H1 (cell line): ENCODE data around the gene MAML3. TPM values are rescaled to one million over a fixed set of nuclear protein-coding genes. Genes with fewer than 3 reads are reported as not detected.

Experiments used
- CTCF ChIA-PET: fragments of 300-600 bp; sonication (Branson Sonifier 250); formaldehyde crosslinking; loops from one replicate; lab custom pipeline; 2021; ENCODE audit not compliant: partially characterized antibody; lab: Charles Lee
- POLR2A ChIA-PET: fragments of 300-600 bp; sonication (Branson Sonifier 250); formaldehyde crosslinking; loops from one replicate; lab custom pipeline; 2021; ENCODE audit warnings: inconsistent platforms; ENCODE audit not compliant: partially characterized antibody; lab: Charles Lee
- DNase-seq, 2 experiments: peaks; one replicate each; pipeline versions ENCODE4 v3.0.0 to v3.0.0-alpha.2; 2010 to 2022; ENCODE audit warnings: low spot score in 2 of 2, low read depth in 1 of 2, mixed read lengths in 1 of 2
- FAIRE-seq: peaks from 2 replicates; lab custom pipeline; 2011; peaks lifted over from hg19 to GRCh38; lab: Jason Lieb, UNC
- H2AFZ ChIP-seq: 2 replicates; pipeline ENCODE4 v1.8.1; 2012; ENCODE audit warnings: low read length, inconsistent platforms
- H2AK5ac ChIP-seq: 2 replicates; pipeline ENCODE4 v1.6.1; 2013; ENCODE audit warnings: low read depth, low read length
- H2BK120ac ChIP-seq: replicated peaks from 2 replicates; pipeline ENCODE3; 2013; ENCODE audit warnings: low read depth, low read length, inconsistent platforms
- H2BK12ac ChIP-seq: 2 replicates; pipeline ENCODE4 v1.6.1; 2013; ENCODE audit warnings: low read depth, low read length
- H2BK15ac ChIP-seq: 2 replicates; pipeline ENCODE4 v1.6.1; 2013; ENCODE audit warnings: low read length
- H2BK20ac ChIP-seq: 2 replicates; pipeline ENCODE4 v1.6.1; 2013; ENCODE audit warnings: low read length
- H2BK5ac ChIP-seq: 2 replicates; pipeline ENCODE4 v1.6.1; 2013; ENCODE audit warnings: low read depth, low read length
- H3K14ac ChIP-seq: 2 replicates; pipeline ENCODE4 v1.6.1; 2013; ENCODE audit warnings: inconsistent platforms; ENCODE audit not compliant: insufficient read length
- H3K18ac ChIP-seq: 2 replicates; pipeline ENCODE4 v1.6.1; 2013; ENCODE audit warnings: low read length; ENCODE audit errors: extremely low read depth
- H3K23ac ChIP-seq: 2 replicates; pipeline ENCODE4 v1.6.1; 2013; ENCODE audit warnings: inconsistent platforms; ENCODE audit not compliant: insufficient read length
- H3K23me2 ChIP-seq: 2 replicates; pipeline ENCODE4 v1.6.1; 2013; ENCODE audit warnings: low read depth, low read length
- H3K27ac ChIP-seq: 2 replicates; pipeline ENCODE4 v1.6.1; 2011; ENCODE audit warnings: low read depth, low read length, inconsistent platforms
- H3K27me3 ChIP-seq, 4 experiments: replicated peaks in 1 of 4; 1 replicate in 1 of 4; 2 replicates in 3 of 4; pipeline versions ENCODE4 v1.6.1 to v1.8.1; 2011 to 2013; ENCODE audit warnings: low read length in 3 of 4, mild to moderate bottlenecking in 3 of 4, inconsistent platforms in 2 of 4, mixed read lengths in 2 of 4, moderate library complexity in 1 of 4; ENCODE audit not compliant: control insufficient read depth in 3 of 4, insufficient read depth in 3 of 4; ENCODE audit errors: extremely low read depth in 1 of 4
- H3K36me3 ChIP-seq, 4 experiments: 2 replicates each; pipeline versions ENCODE4 v1.6.1 to v1.8.1; 2011 to 2013; ENCODE audit warnings: mild to moderate bottlenecking in 4 of 4, low read length in 3 of 4, moderate library complexity in 2 of 4, control low read depth in 1 of 4, inconsistent platforms in 1 of 4; ENCODE audit not compliant: insufficient read depth in 4 of 4, control insufficient read depth in 2 of 4
- H3K4ac ChIP-seq: replicated peaks from 2 replicates; pipeline ENCODE3; 2013; ENCODE audit warnings: low read length, low read depth, mixed read lengths, inconsistent platforms; ENCODE audit not compliant: insufficient read length
- H3K4me1 ChIP-seq, 4 experiments: replicated peaks in 1 of 4; 1 replicate in 1 of 4; 2 replicates in 3 of 4; pipeline versions ENCODE4 v1.6.1 to v1.8.1; 2011 to 2013; ENCODE audit warnings: low read length in 3 of 4, inconsistent platforms in 2 of 4, mixed read lengths in 1 of 4; ENCODE audit not compliant: insufficient read depth in 4 of 4, control insufficient read depth in 3 of 4
- H3K4me2 ChIP-seq, 2 experiments: 2 replicates each; pipeline versions ENCODE4 v1.6.1 to v1.8.1; 2011 to 2013; ENCODE audit warnings: low read depth in 2 of 2, low read length in 2 of 2, control low read depth in 1 of 2, inconsistent platforms in 1 of 2, mild to moderate bottlenecking in 1 of 2; ENCODE audit not compliant: insufficient read depth in 1 of 2
- H3K4me3 ChIP-seq, 4 experiments: fragments of 200-600, 300-600 bp in 1 of 4; sonication (generic), shearing (Covaris generic), sonication (Bioruptor Twin) in 1 of 4; 2 replicates each; pipeline versions ENCODE4 v1.5.1 to v1.8.1; 2011 to 2016; ENCODE audit warnings: low read length in 4 of 4, low read depth in 3 of 4, control low read depth in 2 of 4, inconsistent platforms in 2 of 4, mild to moderate bottlenecking in 2 of 4, mixed read lengths in 1 of 4, moderate library complexity in 1 of 4; ENCODE audit not compliant: insufficient read depth in 2 of 4; ENCODE audit errors: extremely low read depth in 1 of 4
- H3K56ac ChIP-seq: replicated peaks from 2 replicates; pipeline ENCODE3; 2013; ENCODE audit warnings: low read depth, mild to moderate bottlenecking, mixed read lengths, low read length, inconsistent platforms; ENCODE audit not compliant: insufficient read length
- H3K79me1 ChIP-seq: 2 replicates; pipeline ENCODE4 v1.6.1; 2013; ENCODE audit warnings: low read depth, low read length, control low read depth
- H3K79me2 ChIP-seq, 2 experiments: 2 replicates each; pipeline versions ENCODE4 v1.6.1 to v1.8.1; 2012 to 2013; ENCODE audit warnings: low read length in 2 of 2, mild to moderate bottlenecking in 2 of 2, inconsistent platforms in 1 of 2; ENCODE audit not compliant: insufficient read depth in 2 of 2, control insufficient read depth in 1 of 2
- H3K9ac ChIP-seq, 4 experiments: replicated peaks in 1 of 4; 1 replicate in 1 of 4; 2 replicates in 3 of 4; pipeline versions ENCODE4 v1.6.1 to v1.8.1; 2011 to 2013; ENCODE audit warnings: low read depth in 3 of 4, low read length in 3 of 4, control low read depth in 2 of 4, mild to moderate bottlenecking in 2 of 4, moderate library complexity in 2 of 4, inconsistent platforms in 1 of 4; ENCODE audit errors: extremely low read depth in 1 of 4
- H3K9me3 ChIP-seq, 2 experiments: 2 replicates each; pipeline versions ENCODE4 v1.6.1 to v1.8.1; 2012 to 2013; ENCODE audit warnings: mild to moderate bottlenecking in 2 of 2, moderate library complexity in 2 of 2, control low read depth in 1 of 2, inconsistent platforms in 1 of 2, low read depth in 1 of 2, low read length in 1 of 2, mixed read lengths in 1 of 2; ENCODE audit not compliant: insufficient read depth in 2 of 2
- H4K20me1 ChIP-seq, 2 experiments: replicated peaks in 1 of 2; 2 replicates each; pipeline versions ENCODE3 to v1.8.1; 2011 to 2013; ENCODE audit warnings: inconsistent platforms in 2 of 2, low read length in 2 of 2, mild to moderate bottlenecking in 1 of 2; ENCODE audit not compliant: insufficient read depth in 2 of 2, control insufficient read depth in 1 of 2
- H4K5ac ChIP-seq: 2 replicates; pipeline ENCODE4 v1.6.1; 2013; ENCODE audit warnings: low read length, low read depth, mixed read lengths, inconsistent platforms; ENCODE audit not compliant: insufficient read length
- H4K8ac ChIP-seq: 2 replicates; pipeline ENCODE4 v1.8.0; 2013; ENCODE audit warnings: mild to moderate bottlenecking, moderate library complexity, low read length, inconsistent platforms; ENCODE audit not compliant: insufficient read depth; ENCODE audit errors: extremely low read depth
- H4K91ac ChIP-seq: replicated peaks from 2 replicates; pipeline ENCODE3; 2013; ENCODE audit warnings: low read length, mixed read lengths, inconsistent platforms; ENCODE audit not compliant: insufficient read length
- ASH2L ChIP-seq: fragments of 200-600, 300-600 bp; sonication (generic); IDR thresholded peaks from one replicate; pipeline ENCODE4 v1.7.1; 2017; ENCODE audit warnings: low read length
- NRF1 ChIP-seq: IDR thresholded peaks from 2 replicates; pipeline ENCODE4 v1.6.1; 2011; ENCODE audit warnings: mild to moderate bottlenecking, low read depth, low read length, improper control_type of control experiment
- RNF2 ChIP-seq: fragments of 200-900, 300-1000 bp; sonication (generic); IDR thresholded peaks from 2 replicates; pipeline ENCODE4 v1.7.1; 2016; ENCODE audit warnings: borderline replicate concordance, low read depth, mild to moderate bottlenecking, antibody characterized with exemption, low read length; ENCODE audit not compliant: poor library complexity, severe bottlenecking; ENCODE audit errors: missing control alignments
- SIX5 ChIP-seq: IDR thresholded peaks from 2 replicates; pipeline ENCODE4 v1.6.1; 2011; ENCODE audit warnings: mild to moderate bottlenecking, low read depth, low read length
- SP1 ChIP-seq: IDR thresholded peaks from 2 replicates; pipeline ENCODE4 v1.6.1; 2011; ENCODE audit warnings: low read depth, low read length
- TEAD4 ChIP-seq: IDR thresholded peaks from 2 replicates; pipeline ENCODE4 v1.6.1; 2012; ENCODE audit warnings: low read depth, low read length, inconsistent platforms, mixed read lengths
- WGBS, 2 experiments: shearing (Covaris generic) in 1 of 2; methylation state at CpG; one replicate each; pipeline versions ENCODE4 v1.1.6 to v1.1.7; 2013 to 2015; ENCODE audit warnings: low lambda C conversion rate in 2 of 2, mixed read lengths in 2 of 2, inconsistent platforms in 1 of 2, low coverage in 1 of 2, missing lambda C conversion rate in 1 of 2; ENCODE audit not compliant: insufficient replicate concordance in 2 of 2, insufficient coverage in 1 of 2, insufficient read length in 1 of 2; ENCODE audit errors: extremely low coverage in 1 of 2, missing lambda C conversion rate in 1 of 2; 5-methylcytosine and 5-hydroxymethylcytosine counted together
- polyA plus RNA-seq, 7 experiments: library from polyadenylated mRNA; depleted of rRNA in 3 of 7; stranded (reverse) in 5 of 7; unstranded in 2 of 7; fragments of >200 nt in 5 of 7; fragments of 200-250 nt in 2 of 7; gene quantifications; 1 replicate in 5 of 7; 2 replicates in 1 of 7; 4 replicates in 1 of 7; pipeline versions ENCODE4 v1.2.1 to v1.2.3, GENCODE V29; 2011 to 2013; ENCODE audit warnings: missing spikeins in 2 of 7, mixed read lengths in 2 of 7
- total RNA-seq: library from RNA; stranded (reverse); fragmentation: NEBNext Ultra II Directional; extraction: Animal tissue kit (Norgen Biotek cat#: 25700); gene quantifications from 2 replicates; pipeline ENCODE4 v1.2.1, GENCODE V29; 2021

MAML3 gene
- total and polyA plus RNA-seq, 2 of the 8 experiments (the other 6 are each of a cell fraction or from before 2014, with no cell fraction given) = 2.1 to 5.7 TPM

DNA sequence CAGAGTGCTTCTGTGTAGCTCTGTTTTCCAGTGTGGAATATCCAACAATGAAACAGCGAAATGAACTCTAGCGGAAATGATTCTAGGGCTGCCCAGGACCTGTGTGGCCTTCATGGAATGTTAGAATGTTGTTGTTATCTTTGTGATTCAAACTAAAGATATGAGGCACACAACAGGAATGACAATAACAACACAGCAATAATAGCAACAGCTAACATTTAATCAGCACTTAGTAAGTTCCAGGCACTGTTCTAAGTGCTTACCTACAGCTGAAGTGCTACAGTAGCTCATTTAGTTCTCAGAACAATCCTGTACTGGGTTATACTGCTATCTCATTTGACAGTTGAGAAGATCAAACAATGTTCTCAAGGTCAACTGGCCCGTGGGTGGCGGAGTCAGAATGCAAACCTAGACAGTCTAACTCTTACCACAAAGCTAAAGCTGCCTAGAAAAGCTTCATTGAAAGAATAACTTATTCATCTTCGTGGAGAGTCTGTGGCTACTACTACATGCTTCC, 63.7 kb downstream of the MAML3 start:
- Histone ChIP-seq H3K4me3 (no peak overlapping the region), H3K27me3 (no peaks in the 10 kb centered on the region), H2BK15ac (no peak overlapping the region), H2BK20ac (no peak overlapping the region), H3K79me2 (no peaks in the 10 kb centered on the region), H2BK12ac (no peak overlapping the region; the same call in 1 of the 2 replicates), H3K4ac (no peak overlapping the region), H4K20me1 (no peaks in the 10 kb centered on the region), H3K56ac (no peak overlapping the region), H2BK5ac (no peak overlapping the region), H4K8ac (no peak overlapping the region), H2AK5ac (no peak overlapping the region), H2AFZ (no peak overlapping the region), H3K9ac (no peak overlapping the region), H3K36me3 (no peaks in the 10 kb centered on the region), H3K4me1 (peaks cover 7 to 31% (median 22%) of the 10 kb centered on the region in 4 experiments), H3K27ac (no peak overlapping the region), H3K79me1 (no peaks in the 10 kb centered on the region), H3K4me2 (no peak overlapping the region), H3K9me3 (no peaks in the 10 kb centered on the region), H4K5ac (no peak overlapping the region), H4K91ac (no peak overlapping the region), H3K14ac (no peak overlapping the region), H3K18ac (no peak overlapping the region), H3K23me2 (no peaks in the 10 kb centered on the region), H2BK120ac (no peak overlapping the region), H3K23ac (no peak overlapping the region)
- TF ChIP-seq SP1 (0 out of 2 replicates have a peak, but pooled peaks have one; percentile 12), RNF2 (no peak), TEAD4 (peak; percentile 47; the same call in 1 of the 2 replicates), SIX5 (no peak), NRF1 (no peak), ASH2L (no peak)
- FAIRE-seq (peak; percentile 36), DNase-seq (no peak)
- 52% methylated on average over 5 of the region's 5 CpGs; no CpG with 5 or more reads in 1 of the 2 experiments for WGBS, 2 experiments
- CTCF ChIA-PET = interaction anchor here (3.4 kb wide), 1 partner anchor 38 kb away, joined by 20 read pairs; no protein-coding TSS in a partner anchor
- POLR2A ChIA-PET = interaction anchor here (1.7 kb wide), 1 partner anchor 11 kb away, joined by 3 read pairs; no protein-coding TSS in a partner anchor
